SJCRH30 (cell line): ENCODE measurements around the gene EEF1A2. TPM values are rescaled to one million over a fixed set of nuclear protein-coding genes. Genes with fewer than 3 reads are reported as not detected.

ENCODE experiments used
- DNase-seq, 2 experiments: peaks; one replicate each; pipeline ENCODE4 v3.0.0-alpha.2; 2015 to 2020
- H3K27ac ChIP-seq: fragments of 250-450 bp; sonication (Bioruptor Pico); 2 replicates; pipeline ENCODE4 v1.5.1; 2020; ENCODE audit warnings: mild to moderate bottlenecking, moderate library complexity
- H3K27me3 ChIP-seq: fragments of 250-450 bp; sonication (Bioruptor Pico); 2 replicates; pipeline ENCODE4 v1.5.1; 2020; ENCODE audit warnings: mild to moderate bottlenecking, moderate library complexity
- H3K36me3 ChIP-seq: fragments of 250-450 bp; sonication (Bioruptor Pico); 2 replicates; pipeline ENCODE4 v1.5.1; 2020; ENCODE audit warnings: mild to moderate bottlenecking, moderate library complexity
- H3K4me1 ChIP-seq: fragments of 250-450 bp; sonication (Bioruptor Pico); 2 replicates; pipeline ENCODE4 v1.5.1; 2020; ENCODE audit warnings: mild to moderate bottlenecking, moderate library complexity
- H3K4me3 ChIP-seq: fragments of 250-450 bp; sonication (Bioruptor Pico); 2 replicates; pipeline ENCODE4 v1.5.1; 2020; ENCODE audit warnings: mild to moderate bottlenecking, moderate library complexity
- H3K9me3 ChIP-seq: fragments of 250-450 bp; sonication (Bioruptor Pico); replicated peaks from 2 replicates; pipeline ENCODE4 v1.5.1; 2020; ENCODE audit warnings: mild to moderate bottlenecking, moderate library complexity
- total RNA-seq: library from RNA; depleted of rRNA; stranded (reverse); fragments of >200 nt; shearing (Covaris generic); gene quantifications from 2 replicates; pipeline ENCODE4 v1.2.3, GENCODE V29; 2014; rRNA removed

The EEF1A2 gene
- total RNA-seq, 1 experiment from 2014 or later: 1.4 TPM

GRCh38 chr20:63446216-63447024 is 52.5 kb downstream of the EEF1A2 start:
- Histone ChIP-seq H3K36me3 (no peaks in the 10 kb centered on the region), H3K27me3 (peaks cover 33% of the 10 kb centered on the region), H3K9me3 (no peaks in the 10 kb centered on the region), H3K4me3 (no peak overlapping the region), H3K27ac (no peak overlapping the region), H3K4me1 (no peaks in the 10 kb centered on the region)
- DNase-seq: no peak

DNA sequence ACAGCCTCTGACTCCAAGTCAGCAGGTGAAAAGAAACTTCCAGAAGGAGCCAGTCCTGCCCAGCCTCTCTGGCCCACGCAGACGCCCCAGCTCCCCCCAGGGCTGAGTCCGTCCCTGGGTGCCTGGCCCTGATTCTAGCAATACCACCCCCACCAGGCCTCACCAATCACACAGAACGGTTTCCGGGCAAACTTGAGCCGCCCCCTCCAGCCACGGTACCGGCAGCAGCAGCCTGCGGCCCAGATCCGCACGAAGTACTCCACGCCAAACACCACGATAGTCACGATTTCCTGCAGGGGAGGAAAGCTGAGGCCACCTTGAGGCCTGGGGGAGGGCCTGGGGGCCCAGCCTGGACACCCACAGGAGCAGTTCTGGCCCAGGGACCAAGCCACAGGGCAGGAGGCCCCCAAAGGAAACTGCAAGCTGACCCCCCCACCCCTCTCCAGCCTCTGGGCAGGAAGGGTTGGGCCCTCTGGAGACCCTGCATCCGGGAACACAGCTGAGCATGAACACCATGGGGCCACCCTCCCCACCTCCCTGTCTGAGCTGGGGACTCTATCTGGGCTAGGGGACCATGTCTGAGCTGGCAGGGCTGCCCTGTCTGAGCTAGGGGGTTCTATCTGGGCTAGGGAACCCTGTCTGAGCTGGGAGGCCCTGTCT is 53.7 kb downstream of the EEF1A2 start:
- Histone ChIP-seq H3K4me1 (no peaks in the 10 kb centered on the region), H3K27ac (no peak overlapping the region)

GRCh38 chr20:63444548-63444947 is 54.3 kb downstream of the EEF1A2 start:
- no peak overlapping the region for H3K4me3 ChIP-seq
- peaks cover 48% of the 10 kb centered on the region for H3K27me3 ChIP-seq
- no peaks in the 10 kb centered on the region for H3K4me1 ChIP-seq
- DNase-seq: no peak
- H3K36me3 ChIP-seq: no peaks in the 10 kb centered on the region
- H3K27ac ChIP-seq: no peak overlapping the region
- H3K9me3 ChIP-seq: no peaks in the 10 kb centered on the region

More for the DNA sequence above, 53.7 kb downstream of the EEF1A2 start:
- Histone ChIP-seq H3K27me3 (peaks cover 41% of the 10 kb centered on the region), H3K4me3 (no peak overlapping the region), H3K9me3 (no peaks in the 10 kb centered on the region), H3K36me3 (no peaks in the 10 kb centered on the region)
- DNase-seq: no peak

DNA sequence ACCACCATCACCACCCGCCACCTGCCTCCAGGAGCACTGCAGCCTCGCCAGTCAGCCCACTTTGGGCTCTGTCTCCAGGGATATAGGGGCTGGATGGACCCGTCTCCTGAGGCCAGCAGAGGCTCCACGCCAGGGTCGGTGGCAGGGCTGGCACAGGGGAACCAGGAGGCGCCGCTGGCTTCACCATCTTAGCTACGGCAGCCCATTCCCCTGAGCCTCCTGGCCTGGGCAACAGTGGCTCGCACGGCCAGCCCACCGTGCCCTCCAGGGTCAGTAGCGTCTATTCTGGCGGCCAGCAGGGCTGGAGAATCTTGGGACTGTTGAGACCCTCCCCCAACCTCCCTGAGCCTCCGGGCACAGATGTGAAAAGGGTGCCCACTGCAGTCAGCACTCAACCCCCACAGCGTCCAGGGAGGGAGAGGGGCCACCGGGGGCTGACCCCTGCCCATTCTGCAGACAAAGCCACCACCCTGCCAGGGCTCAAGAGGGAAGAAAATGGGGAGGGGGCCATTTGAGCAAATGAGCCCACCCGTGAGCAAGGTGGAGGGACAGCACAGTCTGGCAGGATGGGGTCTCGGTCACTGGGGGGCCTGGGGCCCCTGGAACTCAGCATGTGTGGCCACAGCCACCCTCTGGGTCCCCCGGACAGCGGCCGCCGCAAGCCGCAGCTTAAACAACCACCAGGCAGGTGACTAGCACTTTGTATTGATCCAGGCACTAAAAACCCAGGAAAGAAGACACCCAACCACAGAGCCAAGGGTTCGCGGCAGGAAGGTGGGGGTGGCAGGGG is 55.1 kb downstream of the EEF1A2 start:
- no peak for DNase-seq
- peaks cover 41% of the 10 kb centered on the region for H3K27me3 ChIP-seq
- H3K9me3 ChIP-seq: no peaks in the 10 kb centered on the region
- no peaks in the 10 kb centered on the region for H3K36me3 ChIP-seq
- H3K27ac ChIP-seq: no peak overlapping the region
- H3K4me1 ChIP-seq: no peaks in the 10 kb centered on the region
- no peak overlapping the region for H3K4me3 ChIP-seq

DNA sequence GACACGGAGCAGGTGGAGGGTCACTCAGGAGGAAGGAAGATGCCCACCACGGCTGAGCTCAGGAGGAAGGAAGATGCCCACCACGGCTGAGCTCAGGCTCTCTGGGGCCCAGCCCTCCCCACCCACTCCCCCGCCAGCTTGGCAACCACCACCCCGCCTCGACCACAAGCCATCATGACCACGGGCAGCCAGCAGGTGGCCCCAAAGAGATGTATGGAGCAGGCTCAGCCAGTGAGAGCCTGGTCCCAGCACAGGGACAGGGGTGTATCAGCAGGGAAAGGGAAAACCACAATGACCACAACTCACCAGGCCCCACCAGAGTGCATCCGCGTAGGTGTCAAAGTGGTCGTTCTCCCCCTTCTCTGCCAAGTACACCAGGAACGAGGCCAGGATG is 56.8 kb downstream of the EEF1A2 start:
- no peaks in the 10 kb centered on the region for H3K36me3 ChIP-seq
- H3K9me3 ChIP-seq: no peaks in the 10 kb centered on the region
- H3K4me3 ChIP-seq: no peak overlapping the region
- H3K27ac ChIP-seq: no peak overlapping the region
- H3K4me1 ChIP-seq: no peaks in the 10 kb centered on the region
- peaks cover 31% of the 10 kb centered on the region for H3K27me3 ChIP-seq
- DNase-seq: peak; percentile 80 to 82

DNA sequence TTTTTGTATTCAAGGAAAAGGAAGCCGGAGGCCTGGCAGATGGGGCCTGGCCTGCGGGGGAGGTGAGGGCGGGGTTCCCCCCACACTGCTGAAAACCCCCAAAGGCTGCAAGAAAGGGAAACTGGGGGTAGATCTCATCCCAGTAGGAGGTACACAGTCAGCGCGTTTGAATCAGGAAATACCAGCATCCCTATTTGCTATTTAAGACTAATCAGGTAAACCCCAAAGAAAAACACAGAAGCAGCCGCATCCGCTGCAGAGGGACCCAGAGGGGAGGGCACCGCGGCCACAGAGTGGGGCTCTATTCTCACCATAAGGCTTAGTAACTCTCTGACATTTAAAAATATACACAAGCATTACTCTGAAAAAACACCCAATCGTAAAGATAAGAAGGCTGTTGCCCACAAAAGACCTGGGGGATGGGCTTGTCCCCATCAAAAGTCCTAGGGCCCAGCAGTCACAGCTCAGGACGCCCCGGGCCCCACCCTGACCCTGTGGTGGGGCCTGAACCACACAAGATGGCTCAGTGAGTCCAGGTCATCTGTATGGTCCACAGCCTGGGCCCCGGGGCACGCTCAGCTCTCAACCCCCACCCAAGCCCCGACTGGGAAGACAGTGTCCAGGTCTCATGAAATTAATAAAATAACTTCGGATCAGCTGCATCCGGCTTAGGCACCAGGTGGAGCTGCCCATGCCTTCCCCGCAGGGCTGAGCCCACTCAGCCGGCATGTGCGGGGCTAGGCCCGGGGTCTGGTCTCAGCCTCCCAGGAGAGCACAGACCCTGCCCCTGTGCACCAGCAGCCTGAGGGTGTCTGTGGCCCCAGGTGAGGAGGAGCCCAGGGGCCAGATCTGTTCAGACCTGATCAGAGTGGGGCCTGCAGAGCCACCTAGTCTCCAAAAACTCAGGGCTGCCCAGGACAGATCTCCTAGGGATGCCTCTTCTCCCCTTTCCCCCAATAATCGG is 57.5 kb downstream of the EEF1A2 start:
- H3K4me1 ChIP-seq: no peaks in the 10 kb centered on the region
- no peaks in the 10 kb centered on the region for H3K9me3 ChIP-seq
- peaks cover 29% of the 10 kb centered on the region for H3K27me3 ChIP-seq
- H3K27ac ChIP-seq: no peak overlapping the region
- no peaks in the 10 kb centered on the region for H3K36me3 ChIP-seq
- no peak overlapping the region for H3K4me3 ChIP-seq
- DNase-seq: no peak

- Histone ChIP-seq H3K4me1 (no peaks in the 10 kb centered on the region), H3K4me3 (no peak overlapping the region), H3K27me3 (peaks cover 25% of the 10 kb centered on the region), H3K27ac (no peak overlapping the region), H3K9me3 (no peaks in the 10 kb centered on the region), H3K36me3 (no peaks in the 10 kb centered on the region)
- no peak for DNase-seq
Observed at GRCh38 chr20:63440366-63440955, 58.4 kb downstream of the EEF1A2 start.

- Histone ChIP-seq H3K27ac (no peak overlapping the region), H3K9me3 (no peaks in the 10 kb centered on the region), H3K4me1 (no peaks in the 10 kb centered on the region), H3K27me3 (peaks cover 25% of the 10 kb centered on the region), H3K4me3 (no peak overlapping the region), H3K36me3 (no peaks in the 10 kb centered on the region)
- DNase-seq: no peak
Observed at GRCh38 chr20:63439866-63440265, 59.0 kb downstream of the EEF1A2 start.

DNA sequence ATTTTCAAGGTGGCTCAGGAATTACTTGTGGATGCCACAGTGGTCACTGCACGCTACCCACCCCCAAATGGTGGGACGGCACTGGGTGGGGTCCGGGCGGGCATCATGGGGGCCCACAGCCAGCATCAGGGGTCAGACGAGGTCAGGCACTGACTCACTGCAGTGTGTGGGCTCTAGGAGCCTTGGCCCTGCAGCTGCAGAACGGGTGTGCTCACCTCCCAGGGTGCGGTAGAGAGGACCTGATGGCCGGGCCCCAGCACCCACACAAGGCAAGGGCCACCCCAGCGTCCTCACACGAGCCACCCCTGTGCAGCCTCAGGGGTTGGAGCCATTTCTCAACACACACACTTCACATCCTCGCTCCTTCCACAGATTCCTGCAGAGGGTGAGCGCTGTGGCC is 60.8 kb downstream of the EEF1A2 start:
- H3K4me1 ChIP-seq: no peaks in the 10 kb centered on the region
- no peaks in the 10 kb centered on the region for H3K36me3 ChIP-seq
- DNase-seq: no peak
- H3K4me3 ChIP-seq: no peak overlapping the region
- peaks cover 25% of the 10 kb centered on the region for H3K27me3 ChIP-seq
- no peaks in the 10 kb centered on the region for H3K9me3 ChIP-seq
- no peak overlapping the region for H3K27ac ChIP-seq

Other genes starting within 250 kb of the EEF1A2 start
- gene NKAIN4, start 244.6 kb downstream of the EEF1A2 start, total RNA-seq: 15.5 and 16.4 TPM in 2 replicates
- 72.5 and 96.8 TPM in 2 replicates for gene ARFGAP1, start 226.3 kb downstream of the EEF1A2 start, total RNA-seq
- 0.18 TPM in 1 of 2 replicates, not detected in the other for gene COL20A1, start 205.9 kb downstream of the EEF1A2 start, total RNA-seq
- 0.06 TPM in 1 of 2 replicates, not detected in the other for gene CHRNA4, start 137.7 kb downstream of the EEF1A2 start, total RNA-seq
- gene KCNQ2, start 26.4 kb downstream of the EEF1A2 start, total RNA-seq: not detected in 2 replicates
- 149 and 171 TPM in 2 replicates for gene PPDPF, start 21.7 kb upstream of the EEF1A2 start, total RNA-seq
- gene PTK6, start 38.3 kb upstream of the EEF1A2 start, total RNA-seq: 1.4 TPM in 2 replicates
- not detected in 2 replicates for gene SRMS, start 48.7 kb upstream of the EEF1A2 start, total RNA-seq
- gene FNDC11, start 55.1 kb upstream of the EEF1A2 start, total RNA-seq: 0.02 and 0.20 TPM in 2 replicates
- 4.6 and 5.7 TPM in 2 replicates for gene HELZ2, start 75.2 kb upstream of the EEF1A2 start, total RNA-seq
- gene GMEB2, start 128.0 kb upstream of the EEF1A2 start, total RNA-seq: 19.5 and 20.2 TPM in 2 replicates
- gene STMN3, start 154.3 kb upstream of the EEF1A2 start, total RNA-seq: 36.6 and 38.0 TPM in 2 replicates
- 16.7 and 25.6 TPM in 2 replicates for gene RTEL1, start 159.2 kb upstream of the EEF1A2 start, total RNA-seq
- 1.3 and 1.7 TPM in 2 replicates for gene TNFRSF6B, start 197.6 kb upstream of the EEF1A2 start, total RNA-seq
- gene ARFRP1, start 208.9 kb upstream of the EEF1A2 start, total RNA-seq: 39.3 and 44.5 TPM in 2 replicates
- 24.9 and 26.2 TPM in 2 replicates for gene ZGPAT, start 209.0 kb upstream of the EEF1A2 start, total RNA-seq
- 4.5 and 10.0 TPM in 2 replicates for gene LIME1, start 237.6 kb upstream of the EEF1A2 start, total RNA-seq
- gene SLC2A4RG, start 240.7 kb upstream of the EEF1A2 start, total RNA-seq: 52.8 and 64.7 TPM in 2 replicates